Thoracic aorta (tissue), 2 donors: ENCODE measurements around the gene DOK6. TPM values are rescaled to one million over a fixed set of nuclear protein-coding genes. Genes with fewer than 3 reads are reported as not detected.

ENCODE experiments used
- ATAC-seq: fragments of 150-250 bp; one replicate; pipeline ENCODE4 v1.8.0; 2017; ENCODE audit warnings: low read depth; ENCODE audit not compliant: insufficient number of reproducible peaks, low FRiP score
- DNase-seq: peaks from one replicate; pipeline ENCODE4 v3.0.0-alpha.2; 2020; ENCODE audit warnings: low spot score
- H3K27ac ChIP-seq, 2 donors: fragments of 200-600 bp; sonication (generic); 1 replicate in 1 of 2; 2 replicates in 1 of 2; pipeline ENCODE4 v1.5.1; 2016; ENCODE audit warnings: mild to moderate bottlenecking in 2 of 2, moderate library complexity in 2 of 2
- H3K27me3 ChIP-seq: fragments of 200-600 bp; sonication (generic); replicated peaks from 2 replicates; pipeline ENCODE4 v1.6.0; 2016; ENCODE audit warnings: mild to moderate bottlenecking; ENCODE audit not compliant: insufficient read depth
- H3K36me3 ChIP-seq: fragments of 200-600 bp; sonication (generic); one replicate; pipeline ENCODE4 v1.5.1; 2016
- H3K4me1 ChIP-seq, 2 donors: fragments of 200-600 bp; sonication (generic); 1 replicate in 1 of 2; 2 replicates in 1 of 2; pipeline versions ENCODE4 v1.5.1 to v1.6.0; 2016; ENCODE audit warnings: low read depth in 2 of 2, mild to moderate bottlenecking in 1 of 2; ENCODE audit not compliant: control insufficient read depth in 1 of 2
- H3K4me3 ChIP-seq: fragments of 200-600 bp; sonication (generic); 2 replicates; pipeline ENCODE4 v1.5.1; 2016; ENCODE audit warnings: mild to moderate bottlenecking
- H3K9me3 ChIP-seq: fragments of 200-600 bp; sonication (generic); 2 replicates; pipeline ENCODE4 v1.5.1; 2016
- total RNA-seq, 2 donors: library from RNA; depleted of rRNA; stranded (reverse); fragments of >200 nt; gene quantifications; one replicate each; pipeline versions ENCODE4 v1.1.0 to v1.2.3, GENCODE V29; 2016
- TF ChIP-seq, protein P1 (sequence below): fragments of 200-600 bp; sonication (generic); IDR thresholded peaks from one replicate; pipeline ENCODE4 v1.5.1; 2019; ENCODE audit warnings: antibody characterized with exemption

DOK6 gene
- total RNA-seq, 2 donors from 2014 or later: 2.0 to 2.1 TPM

- H3K9me3 ChIP-seq: peaks cover 7% of the 10 kb centered on the region
- ATAC-seq (no peak), DNase-seq (no peak)
- no peaks in the 10 kb centered on the region for H3K27me3 ChIP-seq
- no peak overlapping the region for H3K27ac ChIP-seq
- H3K4me1 ChIP-seq: no peaks in the 10 kb centered on the region
- H3K4me3 ChIP-seq: no peak overlapping the region
- TF ChIP-seq, protein P1, sequence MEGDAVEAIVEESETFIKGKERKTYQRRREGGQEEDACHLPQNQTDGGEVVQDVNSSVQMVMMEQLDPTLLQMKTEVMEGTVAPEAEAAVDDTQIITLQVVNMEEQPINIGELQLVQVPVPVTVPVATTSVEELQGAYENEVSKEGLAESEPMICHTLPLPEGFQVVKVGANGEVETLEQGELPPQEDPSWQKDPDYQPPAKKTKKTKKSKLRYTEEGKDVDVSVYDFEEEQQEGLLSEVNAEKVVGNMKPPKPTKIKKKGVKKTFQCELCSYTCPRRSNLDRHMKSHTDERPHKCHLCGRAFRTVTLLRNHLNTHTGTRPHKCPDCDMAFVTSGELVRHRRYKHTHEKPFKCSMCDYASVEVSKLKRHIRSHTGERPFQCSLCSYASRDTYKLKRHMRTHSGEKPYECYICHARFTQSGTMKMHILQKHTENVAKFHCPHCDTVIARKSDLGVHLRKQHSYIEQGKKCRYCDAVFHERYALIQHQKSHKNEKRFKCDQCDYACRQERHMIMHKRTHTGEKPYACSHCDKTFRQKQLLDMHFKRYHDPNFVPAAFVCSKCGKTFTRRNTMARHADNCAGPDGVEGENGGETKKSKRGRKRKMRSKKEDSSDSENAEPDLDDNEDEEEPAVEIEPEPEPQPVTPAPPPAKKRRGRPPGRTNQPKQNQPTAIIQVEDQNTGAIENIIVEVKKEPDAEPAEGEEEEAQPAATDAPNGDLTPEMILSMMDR: no peak
- no peaks in the 10 kb centered on the region for H3K36me3 ChIP-seq
These were observed 47.2 kb downstream of the DOK6 start for GRCh38 chr18:69447886-69448285.

- no peak for ATAC-seq
- TF ChIP-seq, protein P1: no peak
- H3K36me3 ChIP-seq: no peaks in the 10 kb centered on the region
These were observed 54.4 kb downstream of the DOK6 start for GRCh38 chr18:69455125-69455524.

GRCh38 chr18:69469444-69469919 lies 68.8 kb downstream of the DOK6 start:
- Histone ChIP-seq H3K27ac (no peak overlapping the region), H3K4me3 (no peak overlapping the region), H3K27me3 (no peaks in the 10 kb centered on the region), H3K4me1 (no peaks in the 10 kb centered on the region), H3K36me3 (no peaks in the 10 kb centered on the region), H3K9me3 (no peaks in the 10 kb centered on the region)
- ATAC-seq (no peak), DNase-seq (no peak)
- TF ChIP-seq, protein P1: no peak

More at GRCh38 chr18:69455125-69455524, 54.4 kb downstream of the DOK6 start:
- H3K9me3 ChIP-seq: no peaks in the 10 kb centered on the region
- H3K27ac ChIP-seq: no peak overlapping the region
- no peak overlapping the region for H3K4me3 ChIP-seq
- no peaks in the 10 kb centered on the region for H3K4me1 ChIP-seq
- DNase-seq: no peak
- H3K27me3 ChIP-seq: no peaks in the 10 kb centered on the region

DNA sequence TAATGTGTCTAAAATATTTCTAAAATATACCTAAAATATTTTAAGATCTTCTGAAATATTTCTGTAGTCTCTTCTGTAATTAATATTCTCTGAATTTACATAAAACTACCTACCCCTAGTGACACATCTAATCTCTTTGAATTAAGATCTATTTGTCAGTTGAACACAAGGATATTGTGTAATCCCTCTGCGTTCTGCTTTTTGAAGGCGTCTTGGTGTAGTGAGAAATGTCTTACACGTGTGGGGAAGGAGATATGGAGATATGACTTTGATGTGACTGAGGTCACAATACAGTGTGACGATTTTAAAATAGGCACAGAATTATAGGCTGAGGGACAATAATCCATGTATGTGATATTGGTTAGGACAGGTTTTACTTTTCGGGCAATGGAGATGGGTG lies 79.8 kb downstream of the DOK6 start:
- H3K27me3 ChIP-seq: no peaks in the 10 kb centered on the region
- H3K4me1 ChIP-seq: no peaks in the 10 kb centered on the region
- DNase-seq (no peak), ATAC-seq (no peak)
- H3K4me3 ChIP-seq: no peak overlapping the region
- H3K36me3 ChIP-seq: no peaks in the 10 kb centered on the region
- H3K27ac ChIP-seq: no peak overlapping the region
- H3K9me3 ChIP-seq: no peaks in the 10 kb centered on the region
- TF ChIP-seq, protein P1: no peak

DNA sequence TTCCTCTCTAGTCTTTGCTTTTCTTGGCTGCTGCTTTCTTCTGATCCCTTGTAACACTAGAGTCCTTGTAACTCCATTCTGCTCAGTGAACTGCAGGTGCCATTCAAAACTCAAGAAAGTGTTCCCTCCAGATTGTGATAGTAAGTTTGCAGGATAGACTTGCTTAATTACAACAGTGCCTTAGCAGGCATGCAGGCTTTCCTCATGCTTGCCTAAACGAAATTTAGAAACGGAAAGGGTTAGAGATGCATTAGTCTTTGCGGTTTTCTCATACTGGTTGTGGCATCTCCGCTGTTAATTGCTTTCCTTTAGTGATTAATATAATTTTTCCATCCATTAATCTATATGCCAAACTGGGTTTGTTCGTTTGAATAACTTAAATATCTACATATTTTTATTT lies 82.9 kb downstream of the DOK6 start:
- TF ChIP-seq, protein P1: no peak
- DNase-seq (no peak), ATAC-seq (no peak)
- Histone ChIP-seq H3K27ac (no peak overlapping the region), H3K27me3 (no peaks in the 10 kb centered on the region), H3K4me3 (no peak overlapping the region), H3K4me1 (no peaks in the 10 kb centered on the region), H3K36me3 (no peaks in the 10 kb centered on the region), H3K9me3 (no peaks in the 10 kb centered on the region)
